Measurements from ENCODE around the gene SVIL.

The SVIL gene

GRCh38 chr10:29430101-29430500, 204.7 kb downstream of the SVIL start:
- Histone ChIP-seq H3K36me3 (ENCODE audit: insufficient read depth, low read length) (peaks cover 21% of the 10 kb centered on the region), H3K4me3 (peak overlapping the region; percentile 43; the same call in 1 of the 2 replicates), H3K9ac (ENCODE audit: insufficient read length) (peak overlapping the region; percentile 67), H3K9me3 (ENCODE audit: low read depth, low read length) (no peaks in the 10 kb centered on the region), H3K27ac (peak overlapping the region; percentile 99)
- peak; percentile 93 for DNase-seq (ENCODE audit: low read depth, low spot score)
- TF ChIP-seq POLR2AphosphoS5 (IDR thresholded peaks at IDR 0.05; ENCODE audit: borderline replicate concordance, low read depth, low read length) (peak; percentile 35; the same call in 1 of the 2 replicates), EZH2 (IDR thresholded peaks at IDR 0.05) (no peak), FOXP2 (optimal IDR thresholded peaks at IDR 0.05; ENCODE audit: control extremely low read depth, extremely low read length, insufficient read depth) (no peak)

DNA sequence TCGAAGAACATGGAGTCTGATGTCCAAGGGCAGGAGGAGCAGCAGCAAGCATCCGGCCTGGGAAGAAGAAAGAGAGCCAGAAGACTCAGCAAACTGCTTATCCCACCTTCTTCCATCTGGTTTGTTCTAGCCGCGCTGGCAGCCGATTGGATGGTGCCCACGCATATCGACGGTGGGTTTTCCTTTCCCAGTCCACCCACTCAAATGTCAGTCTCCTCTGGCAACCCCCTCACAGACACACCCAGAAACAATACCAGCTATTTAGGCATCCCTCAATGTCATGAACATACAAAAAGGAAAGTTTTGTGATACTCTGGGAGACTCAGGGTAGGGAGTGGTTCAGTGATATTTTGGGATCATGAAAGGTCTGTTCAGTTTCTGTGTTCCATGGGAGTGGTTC, 206.3 kb downstream of the SVIL start:
- no peaks in the 10 kb centered on the region for H3K9me3 ChIP-seq (ENCODE audit: low read depth, low read length)
- H3K4me3 ChIP-seq, result peak overlapping the region; percentile 59
- H3K27ac ChIP-seq, result peak overlapping the region; percentile 99
- TF ChIP-seq EZH2 (IDR thresholded peaks at IDR 0.05) (no peak), FOXP2 (optimal IDR thresholded peaks at IDR 0.05; ENCODE audit: control extremely low read depth, extremely low read length, insufficient read depth) (no peak), POLR2AphosphoS5 (IDR thresholded peaks at IDR 0.05; ENCODE audit: borderline replicate concordance, low read depth, low read length) (peak; percentile 22; the same call in 1 of the 2 replicates)
- peaks cover 26% of the 10 kb centered on the region for H3K36me3 ChIP-seq (ENCODE audit: insufficient read depth, low read length)
- H3K9ac ChIP-seq (ENCODE audit: insufficient read length), result peak overlapping the region; percentile 55
- no peak for DNase-seq (ENCODE audit: low read depth, low spot score)

- Histone ChIP-seq H3K36me3 (ENCODE audit: insufficient read depth, low read length) (peaks cover 29% of the 10 kb centered on the region), H3K4me3 (peak overlapping the region; percentile 59), H3K9me3 (ENCODE audit: low read depth, low read length) (no peaks in the 10 kb centered on the region), H3K9ac (ENCODE audit: insufficient read length) (peak overlapping the region; percentile 55), H3K27ac (peak overlapping the region; percentile 99)
- TF ChIP-seq EZH2 (IDR thresholded peaks at IDR 0.05) (no peak), POLR2AphosphoS5 (IDR thresholded peaks at IDR 0.05; ENCODE audit: borderline replicate concordance, low read depth, low read length) (no peak), FOXP2 (optimal IDR thresholded peaks at IDR 0.05; ENCODE audit: control extremely low read depth, extremely low read length, insufficient read depth) (no peak)
- DNase-seq (ENCODE audit: low read depth, low spot score), result no peak
These were observed 207.1 kb downstream of the SVIL start for GRCh38 chr10:29427667-29428066.

GRCh38 chr10:29426420-29426819, 208.4 kb downstream of the SVIL start:
- Histone ChIP-seq H3K9ac (ENCODE audit: insufficient read length) (peak overlapping the region; percentile 26), H3K27ac (peak overlapping the region; percentile 76), H3K36me3 (ENCODE audit: insufficient read depth, low read length) (peaks cover 42% of the 10 kb centered on the region), H3K4me3 (peak overlapping the region; percentile 45), H3K9me3 (ENCODE audit: low read depth, low read length) (no peaks in the 10 kb centered on the region)
- DNase-seq (ENCODE audit: low read depth, low spot score), result no peak
- TF ChIP-seq POLR2AphosphoS5 (IDR thresholded peaks at IDR 0.05; ENCODE audit: borderline replicate concordance, low read depth, low read length), result no peak

DNA sequence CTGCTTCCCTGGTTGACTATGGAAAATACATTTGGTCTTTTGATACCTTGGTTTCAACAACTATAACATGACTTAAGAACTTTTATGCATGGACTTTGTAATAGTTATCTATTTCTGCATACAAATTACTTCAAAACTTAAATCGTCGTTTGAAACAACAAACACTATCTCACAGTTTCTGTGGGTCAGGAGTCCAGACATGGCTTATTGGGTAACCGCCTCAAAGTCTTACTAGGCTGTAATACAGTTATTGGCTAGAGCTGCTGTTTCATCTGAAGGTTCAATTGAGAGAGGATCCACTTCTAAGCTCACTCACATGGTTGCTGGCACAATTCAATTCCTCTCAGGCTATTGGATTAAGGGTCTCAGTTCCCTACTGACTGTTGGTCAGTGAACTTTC, 210.8 kb downstream of the SVIL start:
- Histone ChIP-seq H3K36me3 (ENCODE audit: insufficient read depth, low read length) (peaks cover 61% of the 10 kb centered on the region), H3K27ac (no peak overlapping the region), H3K9ac (ENCODE audit: insufficient read length) (no peak overlapping the region), H3K4me3 (no peak overlapping the region), H3K9me3 (ENCODE audit: low read depth, low read length) (no peaks in the 10 kb centered on the region)
- no peak for TF ChIP-seq FOXP2 (optimal IDR thresholded peaks at IDR 0.05; ENCODE audit: control extremely low read depth, extremely low read length, insufficient read depth)
- TF ChIP-seq EZH2 (IDR thresholded peaks at IDR 0.05), result no peak
- no peak for TF ChIP-seq POLR2AphosphoS5 (IDR thresholded peaks at IDR 0.05; ENCODE audit: borderline replicate concordance, low read depth, low read length)
- no peak for DNase-seq (ENCODE audit: low read depth, low spot score)

- H3K9ac ChIP-seq (ENCODE audit: insufficient read length), result no peak overlapping the region
- H3K27ac ChIP-seq, result no peak overlapping the region
- no peak for DNase-seq (ENCODE audit: low read depth, low spot score)
- peaks cover 83% of the 10 kb centered on the region for H3K36me3 ChIP-seq (ENCODE audit: insufficient read depth, low read length)
- H3K9me3 ChIP-seq (ENCODE audit: low read depth, low read length), result no peaks in the 10 kb centered on the region
- no peak overlapping the region for H3K4me3 ChIP-seq
- TF ChIP-seq POLR2AphosphoS5 (IDR thresholded peaks at IDR 0.05; ENCODE audit: borderline replicate concordance, low read depth, low read length), result no peak
- no peak for TF ChIP-seq FOXP2 (optimal IDR thresholded peaks at IDR 0.05; ENCODE audit: control extremely low read depth, extremely low read length, insufficient read depth)
- no peak for TF ChIP-seq EZH2 (IDR thresholded peaks at IDR 0.05)
These were observed 214.0 kb downstream of the SVIL start for GRCh38 chr10:29420744-29421143.

- TF ChIP-seq EZH2 (IDR thresholded peaks at IDR 0.05) (no peak), FOXP2 (optimal IDR thresholded peaks at IDR 0.05; ENCODE audit: control extremely low read depth, extremely low read length, insufficient read depth) (no peak), POLR2AphosphoS5 (IDR thresholded peaks at IDR 0.05; ENCODE audit: borderline replicate concordance, low read depth, low read length) (no peak)
- no peak for DNase-seq (ENCODE audit: low read depth, low spot score)
- H3K9me3 ChIP-seq (ENCODE audit: low read depth, low read length), result no peaks in the 10 kb centered on the region
- no peak overlapping the region for H3K27ac ChIP-seq
- H3K9ac ChIP-seq (ENCODE audit: insufficient read length), result no peak overlapping the region
- peaks cover 61% of the 10 kb centered on the region for H3K36me3 ChIP-seq (ENCODE audit: insufficient read depth, low read length)
- no peak overlapping the region for H3K4me3 ChIP-seq
These were observed 217.4 kb downstream of the SVIL start for GRCh38 chr10:29417324-29417723.

- no peak overlapping the region for H3K9ac ChIP-seq (ENCODE audit: insufficient read length)
- H3K4me3 ChIP-seq, result no peak overlapping the region
- no peak for TF ChIP-seq POLR2AphosphoS5 (IDR thresholded peaks at IDR 0.05; ENCODE audit: borderline replicate concordance, low read depth, low read length)
- TF ChIP-seq FOXP2 (optimal IDR thresholded peaks at IDR 0.05; ENCODE audit: control extremely low read depth, extremely low read length, insufficient read depth), result no peak
- TF ChIP-seq EZH2 (IDR thresholded peaks at IDR 0.05), result no peak
- peaks cover 48% of the 10 kb centered on the region for H3K36me3 ChIP-seq (ENCODE audit: insufficient read depth, low read length)
- H3K9me3 ChIP-seq (ENCODE audit: low read depth, low read length), result no peaks in the 10 kb centered on the region
- no peak for DNase-seq (ENCODE audit: low read depth, low spot score)
- H3K27ac ChIP-seq, result no peak overlapping the region
These were observed 218.9 kb downstream of the SVIL start for GRCh38 chr10:29415876-29416275.

GRCh38 chr10:29414501-29414900, 220.3 kb downstream of the SVIL start:
- peaks cover 38% of the 10 kb centered on the region for H3K36me3 ChIP-seq (ENCODE audit: insufficient read depth, low read length)
- no peaks in the 10 kb centered on the region for H3K9me3 ChIP-seq (ENCODE audit: low read depth, low read length)
- TF ChIP-seq FOXP2 (optimal IDR thresholded peaks at IDR 0.05; ENCODE audit: control extremely low read depth, extremely low read length, insufficient read depth) (no peak), EZH2 (IDR thresholded peaks at IDR 0.05) (no peak), POLR2AphosphoS5 (IDR thresholded peaks at IDR 0.05; ENCODE audit: borderline replicate concordance, low read depth, low read length) (no peak)
- no peak for DNase-seq (ENCODE audit: low read depth, low spot score)
- peak overlapping the region; percentile 85 for H3K4me3 ChIP-seq
- H3K9ac ChIP-seq (ENCODE audit: insufficient read length), result peak overlapping the region; percentile 70
- H3K27ac ChIP-seq, result peak overlapping the region; percentile 75
